ENCODE measurements around the gene ELFN1. TPM values are rescaled to one million over a fixed set of nuclear protein-coding genes. Genes with fewer than 3 reads are reported as not detected.

ELFN1 gene
- total and polyA plus RNA-seq, 9 of the 15 experiments (the other 6 are each of a cell fraction or from before 2014, with no cell fraction given) = 0.04 to 0.64 (median 0.18) TPM; not detected in 2

GRCh38 chr7:1748076-1748838 lies 78.2 kb downstream of the ELFN1 start:
- Histone ChIP-seq H3K4me1 (replicated peaks in 1 of 2; ENCODE audit: control insufficient read depth in 2 of 2, insufficient read depth in 2 of 2, low read length in 2 of 2) (peaks cover 1 to 67% of the 10 kb centered on the region in 2 experiments; a peak in 3 of 5 replicates), H3K9me3 (replicated peaks; ENCODE audit: control insufficient read depth, insufficient read depth, low read depth, low read length) (no peaks in the 10 kb centered on the region), H2AFZ (ENCODE audit: low read depth, low read length) (no peak overlapping the region), H3K9ac (ENCODE audit: insufficient read depth in 1 of 2, low read depth in 2 of 2, low read length in 2 of 2) (peak overlapping the region in 1 of 2 experiments; percentile 78; a peak in 2 of 4 replicates), H3K4me2 (ENCODE audit: insufficient read depth, low read length) (no peak overlapping the region), H4K20me1 (replicated peaks; ENCODE audit: control insufficient read depth, insufficient read depth, low read length) (no peaks in the 10 kb centered on the region), H3K27ac (ENCODE audit: extremely low read depth, low read depth, low read length) (no peak overlapping the region), H3K4me3 (no peak overlapping the region), H3K36me3 (ENCODE audit: control insufficient read depth, insufficient read depth, low read length) (no peaks in the 10 kb centered on the region), H3K27me3 (ENCODE audit: control insufficient read depth in 2 of 2, insufficient read depth in 2 of 2, low read length in 2 of 2) (peaks cover 16 to 47% of the 10 kb centered on the region in 2 experiments; a peak in 4 of 5 replicates), H3K79me2 (ENCODE audit: control insufficient read depth, insufficient read depth, low read length) (no peaks in the 10 kb centered on the region), H3K9me1 (ENCODE audit: control insufficient read depth, insufficient read depth, low read length) (no peaks in the 10 kb centered on the region)
- no TSS peak for BruUV-seq (replicated peaks)
- FAIRE-seq (no peak), DNase-seq (ENCODE audit: extremely low read depth in 1 of 4, low spot score in 3 of 4) (no peak), ATAC-seq (peak; percentile 16; the same call in 1 of the 3 replicates)
- WGBS (ENCODE audit: insufficient coverage, low coverage, missing lambda C conversion rate) = 7% methylated on average over 25 of the region's 32 CpGs
- CTCF ChIA-PET (ENCODE audit: low intra/inter-chr PET ratio) = no interaction called here
- in situ Hi-C loops (cut with MboI) = no loop called here
- POLR2A ChIA-PET = no interaction called here
- no peak for TF ChIP-seq NR2C1 (IDR thresholded peaks at IDR 0.05)
- no peak for TF ChIP-seq NR2C1 (tag; IDR thresholded peaks at IDR 0.05)
- peak; percentile 31; the same call in 1 of the 2 replicates for TF ChIP-seq ZBTB33 (CRISPR knock-in tag; IDR thresholded peaks at IDR 0.05)
- no peak for TF ChIP-seq CBX1 (IDR thresholded peaks at IDR 0.05; ENCODE audit: low read depth)
- TF ChIP-seq ZNF785 (CRISPR knock-in tag; IDR thresholded peaks at IDR 0.05) = no peak
- no peak for TF ChIP-seq HBP1 (CRISPR knock-in tag; IDR thresholded peaks at IDR 0.05)
- TF ChIP-seq CREBBP (IDR thresholded peaks at IDR 0.05; ENCODE audit: low read depth, low read length) = no peak
- intact Hi-C loops (cut with micrococcal nuclease) = no loop called here
